D341Med (cell line): Measurements from ENCODE around the gene ACAD11.
A peak's percentile ranks its signal among the peaks of the same experiment; 100 is the strongest.
"Not testable (repeated sequence)": the region's sequence is repeated elsewhere in the genome, so short reads cannot be mapped to it uniquely, and the experiment has no call there.

ENCODE experiments used
- DNase-seq: peaks from one replicate; pipeline ENCODE4 v3.0.0; 2012; ENCODE audit warnings: low spot score

ACAD11 gene

GRCh38 chr3:132605374-132605792, 54.2 kb downstream of the ACAD11 start:
- no peak for DNase-seq

DNA sequence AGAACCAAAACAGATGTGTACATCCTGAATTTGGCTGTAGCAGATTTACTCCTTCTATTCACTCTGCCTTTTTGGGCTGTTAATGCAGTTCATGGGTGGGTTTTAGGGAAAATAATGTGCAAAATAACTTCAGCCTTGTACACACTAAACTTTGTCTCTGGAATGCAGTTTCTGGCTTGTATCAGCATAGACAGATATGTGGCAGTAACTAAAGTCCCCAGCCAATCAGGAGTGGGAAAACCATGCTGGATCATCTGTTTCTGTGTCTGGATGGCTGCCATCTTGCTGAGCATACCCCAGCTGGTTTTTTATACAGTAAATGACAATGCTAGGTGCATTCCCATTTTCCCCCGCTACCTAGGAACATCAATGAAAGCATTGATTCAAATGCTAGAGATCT, 59.0 kb downstream of the ACAD11 start:
- not testable (repeated sequence) for DNase-seq

DNA sequence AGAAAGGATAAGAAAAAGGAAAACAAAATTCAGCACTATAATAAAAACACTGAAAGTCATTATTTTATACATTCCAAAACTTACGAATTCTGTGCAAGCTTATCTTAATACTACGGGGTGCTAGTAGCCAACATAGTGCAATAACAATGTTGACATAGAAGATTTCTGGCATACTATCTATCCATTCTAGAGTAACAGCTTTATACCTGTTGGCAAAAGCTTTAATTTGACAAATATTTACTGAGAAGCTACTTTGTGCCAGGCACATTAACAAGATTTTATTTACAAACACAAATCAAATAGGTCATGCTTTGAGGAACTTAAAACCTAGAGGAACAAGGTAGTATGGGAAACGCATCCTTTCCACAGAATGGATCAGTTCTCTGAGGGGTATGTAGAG, 61.4 kb downstream of the ACAD11 start:
- no peak for DNase-seq

- DNase-seq = no peak
These were observed 61.9 kb downstream of the ACAD11 start for GRCh38 chr3:132597660-132598059.

DNA sequence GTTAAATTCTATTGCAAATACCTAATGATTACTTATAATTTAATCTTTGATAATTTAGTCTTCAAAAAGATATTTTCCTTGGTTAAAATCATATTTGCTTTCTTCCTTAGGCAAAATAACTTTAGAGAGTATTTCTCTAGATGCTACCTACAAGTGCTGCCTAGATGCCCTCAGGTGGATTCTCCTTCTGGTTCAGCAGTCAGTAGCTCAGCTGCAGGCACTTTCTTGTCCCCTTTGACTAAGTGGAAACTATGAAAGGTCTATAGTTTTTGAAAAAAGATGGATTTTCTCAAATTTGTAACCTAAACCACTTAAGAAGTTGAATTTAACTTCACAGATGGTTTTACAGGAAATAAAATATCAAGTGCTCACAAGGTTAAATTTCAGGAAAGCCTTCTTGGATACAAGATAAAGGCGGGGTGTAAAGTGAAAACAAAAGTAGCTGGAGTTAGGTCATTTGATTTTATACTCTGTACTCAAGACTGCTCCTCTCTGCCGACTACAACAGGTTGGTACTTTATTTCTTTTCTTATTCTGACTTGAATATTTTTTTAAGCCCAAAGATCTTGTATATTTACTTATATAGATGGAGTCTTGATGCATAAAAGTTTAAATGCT, 62.7 kb downstream of the ACAD11 start, which contains the start of gene ACKR4:
TSS of gene ACKR4 (plus strand) at position 455 of the 618 bp plus-strand sequence. CDS start 3,128 bp downstream, outside the sequence.
- DNase-seq = no peak

DNA sequence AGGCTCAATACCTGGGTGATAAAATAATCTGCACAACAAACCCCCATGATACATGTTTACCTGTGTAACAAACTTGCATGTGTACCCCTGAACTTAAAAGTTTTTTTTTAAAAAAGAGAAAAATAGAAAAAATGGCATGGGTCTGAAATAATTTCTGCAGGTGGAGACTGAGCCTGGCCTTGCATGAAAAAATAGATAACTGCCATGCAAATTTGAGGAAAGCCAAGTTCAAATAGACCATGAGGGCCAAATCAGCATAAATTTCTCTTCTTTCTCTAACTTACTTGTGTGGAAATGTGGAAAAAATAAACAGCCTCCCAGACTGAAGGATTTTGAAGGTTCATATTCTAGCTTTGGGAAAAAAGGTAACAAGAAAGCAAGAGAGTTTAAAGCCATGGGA, 63.3 kb downstream of the ACAD11 start:
- no peak for DNase-seq

DNA sequence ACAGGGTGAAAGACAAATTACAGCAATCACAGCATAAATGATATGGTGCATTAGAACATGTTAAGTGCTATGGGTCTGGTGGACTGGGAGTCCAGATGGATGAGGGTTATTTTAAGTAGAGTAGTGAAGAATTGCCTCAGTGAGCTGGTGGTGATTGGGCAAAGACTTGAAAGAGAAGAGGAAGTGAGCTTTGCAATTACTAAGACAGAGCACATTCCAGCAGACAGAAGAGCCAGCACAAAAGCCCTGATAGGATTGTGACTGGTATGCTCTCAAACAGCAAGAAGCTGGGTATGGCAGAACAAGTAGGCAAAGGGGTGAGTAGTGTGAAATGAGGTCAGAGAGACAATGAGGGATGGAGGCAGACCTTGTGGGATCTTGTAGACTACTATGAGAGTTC, 64.6 kb downstream of the ACAD11 start:
- no peak for DNase-seq

- DNase-seq = no peak
These were observed 65.1 kb downstream of the ACAD11 start for GRCh38 chr3:132594498-132594897.

GRCh38 chr3:132593947-132594323, 65.7 kb downstream of the ACAD11 start:
- DNase-seq = no peak

DNA sequence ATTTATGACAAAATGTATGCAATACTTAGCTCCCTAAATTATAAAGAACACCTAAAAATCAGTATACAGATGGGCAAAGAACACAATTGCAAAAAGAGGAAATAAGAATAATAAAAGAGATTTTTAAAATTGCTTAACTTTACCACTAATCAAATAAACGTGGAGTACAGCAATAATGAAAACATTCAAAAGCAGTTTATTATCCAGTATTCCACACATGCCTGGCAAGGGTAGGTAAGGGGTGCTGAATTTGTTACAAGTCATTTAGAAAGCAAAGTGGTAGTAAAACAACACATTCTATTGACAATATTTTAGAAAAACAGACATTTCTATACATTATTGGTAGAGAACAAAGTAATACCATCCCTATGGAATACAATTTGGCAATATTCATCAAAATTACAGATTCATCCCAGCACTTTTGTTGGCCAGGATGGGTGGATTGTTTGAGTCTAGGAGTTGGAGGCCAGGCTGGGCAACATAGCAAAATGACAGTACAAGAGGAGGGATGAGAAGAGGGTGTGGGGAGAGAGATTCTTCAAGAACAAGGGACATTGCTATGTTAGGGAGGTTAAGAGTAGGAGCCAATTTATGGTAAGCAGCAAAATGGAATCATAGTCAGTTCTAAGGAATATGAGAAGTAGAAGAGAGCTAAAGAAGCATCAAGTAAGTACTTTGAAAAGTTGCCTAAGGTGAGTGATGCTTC, 66.2 kb downstream of the ACAD11 start:
- no peak for DNase-seq

DNA sequence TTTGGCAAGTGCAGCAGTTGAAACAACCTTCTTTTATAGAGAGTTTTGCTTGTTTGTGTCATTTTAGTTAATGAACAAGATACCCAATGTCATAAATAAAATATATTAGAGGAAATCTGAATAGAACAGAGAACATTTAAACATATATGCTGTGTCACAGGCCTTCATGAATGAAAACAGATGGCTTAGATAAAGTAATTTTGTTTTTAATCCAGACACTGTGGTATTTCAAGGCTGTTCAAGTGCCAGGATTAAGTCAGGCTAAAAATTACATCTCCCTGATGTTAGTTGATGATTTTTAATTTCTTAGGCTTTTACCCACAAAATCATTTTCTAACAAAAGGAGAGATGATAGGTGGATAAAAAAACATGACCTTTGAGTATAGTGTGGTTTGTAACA, 67.4 kb downstream of the ACAD11 start:
- peak; percentile 24 for DNase-seq

- no peak for DNase-seq
These were observed 72.2 kb downstream of the ACAD11 start for GRCh38 chr3:132587401-132587800.

- no peak for DNase-seq
These were observed 85.8 kb downstream of the ACAD11 start for GRCh38 chr3:132573797-132574211.

DNA sequence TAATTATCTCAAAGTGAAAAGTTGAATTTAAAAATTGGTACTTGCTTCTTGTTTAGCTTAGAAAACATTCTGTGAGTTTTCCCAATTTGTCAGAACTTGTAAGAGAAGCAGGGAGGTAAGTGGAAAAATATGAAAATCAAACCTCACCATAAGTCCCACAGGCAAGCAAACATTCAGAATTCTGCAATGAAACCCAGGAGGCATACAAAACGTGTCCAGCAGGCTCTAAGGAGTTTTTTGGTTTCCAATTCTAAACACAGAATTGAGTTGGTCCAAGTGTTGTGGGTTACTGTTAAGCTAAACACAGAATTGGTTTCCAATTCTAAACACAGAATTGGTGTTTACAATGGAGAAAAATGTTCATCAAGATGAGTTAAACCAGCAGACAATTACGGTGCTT, 89.6 kb downstream of the ACAD11 start:
- DNase-seq = no peak

DNA sequence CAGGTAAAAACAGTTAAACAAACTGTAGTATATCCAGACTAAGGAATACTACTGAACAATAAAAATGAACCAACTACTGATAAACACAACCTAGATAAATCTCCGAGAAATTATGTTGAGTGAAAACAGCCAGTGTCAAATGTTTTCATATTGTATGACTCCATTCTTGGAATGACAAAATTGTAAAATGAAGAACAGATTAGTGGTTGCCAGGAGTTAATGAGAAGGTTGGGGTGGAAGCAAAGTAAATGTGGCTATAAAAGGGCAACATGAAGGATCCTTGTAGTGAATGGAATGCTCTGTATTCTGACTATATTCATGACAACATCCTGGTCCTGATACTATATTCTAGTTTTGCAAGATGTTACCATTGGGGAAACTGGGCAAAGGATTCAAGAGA, 90.0 kb downstream of the ACAD11 start:
- DNase-seq = no peak

DNA sequence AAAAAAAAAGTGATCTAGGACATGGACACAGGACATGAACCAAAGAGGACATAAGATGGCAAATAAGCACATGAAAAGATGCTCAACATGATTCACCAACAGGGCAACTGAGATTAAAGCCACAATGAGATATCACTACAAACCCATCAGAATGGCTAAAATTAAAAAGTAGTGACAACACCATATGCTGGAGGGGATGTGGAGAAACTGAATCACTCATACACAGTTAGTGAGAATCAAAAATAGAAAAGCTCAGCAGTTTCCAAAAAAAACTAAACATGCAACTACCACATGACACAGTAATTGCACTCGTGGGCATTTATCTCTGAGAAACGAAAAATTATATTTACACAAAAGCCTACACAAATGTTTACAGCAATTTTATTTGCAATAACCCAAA, 90.5 kb downstream of the ACAD11 start:
- DNase-seq = no peak

- no peak for DNase-seq
These were observed 91.2 kb downstream of the ACAD11 start for GRCh38 chr3:132568422-132568821.

DNA sequence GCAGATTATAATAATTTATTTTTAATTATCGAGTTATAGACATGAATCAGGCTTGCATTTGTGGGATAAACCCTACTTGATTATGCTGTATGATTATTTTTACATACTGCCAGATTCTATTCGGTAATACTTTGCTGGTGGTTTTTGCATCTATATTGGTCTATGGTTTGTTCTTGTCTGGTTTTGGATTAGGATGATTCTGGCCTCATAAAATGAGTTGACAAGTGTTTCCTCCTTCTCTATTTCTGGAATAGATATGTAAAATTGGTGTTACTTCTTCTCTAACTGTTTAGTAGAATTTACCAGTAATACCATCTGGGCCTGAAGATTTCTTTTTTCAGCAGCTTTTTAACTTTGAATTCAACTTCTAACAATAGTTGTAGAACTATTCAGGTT, 95.5 kb downstream of the ACAD11 start:
- no peak for DNase-seq

DNA sequence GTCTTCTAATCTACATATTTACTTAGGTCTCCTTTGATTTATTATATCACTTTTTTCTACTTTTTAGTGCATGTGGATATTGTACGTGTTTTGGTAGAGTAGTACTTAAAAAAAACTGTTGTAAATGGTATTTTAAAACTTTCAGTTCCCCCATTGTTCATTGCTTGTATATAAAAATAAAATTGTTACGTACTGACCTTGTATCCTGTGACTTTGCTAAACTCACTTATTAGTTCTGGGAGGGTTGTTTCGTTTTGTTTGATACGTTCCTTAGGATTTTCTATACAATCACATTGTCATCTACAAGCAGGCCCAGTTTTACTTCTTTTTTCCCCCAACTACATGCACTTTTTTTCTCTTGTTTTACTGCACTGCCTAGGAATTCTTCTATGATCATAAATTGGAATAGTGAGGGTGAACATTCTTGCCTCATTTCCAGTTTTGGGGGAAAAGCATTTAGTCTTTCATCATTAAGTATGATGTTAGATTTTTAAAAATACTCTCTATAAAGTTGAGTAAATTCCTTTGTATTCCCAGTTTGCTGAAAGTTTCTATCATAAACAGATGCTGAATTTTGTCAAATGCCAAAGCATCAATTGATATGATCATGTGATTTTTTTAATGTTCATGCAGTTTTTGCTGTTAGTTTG, 96.1 kb downstream of the ACAD11 start:
- no peak for DNase-seq

GRCh38 chr3:132561003-132561402, 98.6 kb downstream of the ACAD11 start:
- no peak for DNase-seq

DNA sequence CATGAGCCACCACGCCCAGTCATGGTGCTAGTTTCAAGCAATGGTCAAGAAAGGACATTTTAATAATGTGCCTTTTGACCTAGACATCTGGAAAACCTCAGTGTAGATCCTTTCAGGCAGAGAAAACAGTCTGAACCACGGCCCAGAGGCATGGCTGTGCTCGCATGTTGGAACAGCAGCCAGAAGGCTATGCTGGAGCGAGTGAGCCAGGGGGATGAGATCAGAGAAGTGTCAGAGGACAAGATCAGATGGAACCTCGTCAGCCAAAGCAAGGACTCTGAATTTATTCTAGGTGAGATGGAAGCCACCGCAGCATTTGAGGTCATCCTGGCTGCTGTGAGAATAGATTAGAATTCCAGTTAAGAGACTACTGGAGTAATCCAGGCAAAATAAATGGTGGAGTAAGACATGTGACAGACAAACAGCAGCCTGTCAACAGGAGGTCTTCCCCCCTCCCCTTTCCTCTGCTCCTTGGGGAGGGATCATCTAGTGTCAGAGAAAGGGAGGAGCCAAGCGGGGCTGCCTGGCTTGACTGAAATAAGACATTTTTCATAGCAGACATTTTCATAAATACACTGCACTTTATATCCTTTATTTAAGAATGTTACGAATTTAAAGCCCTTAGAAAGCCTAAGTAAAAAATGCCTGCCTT, 103.0 kb downstream of the ACAD11 start:
- no peak for DNase-seq

DNA sequence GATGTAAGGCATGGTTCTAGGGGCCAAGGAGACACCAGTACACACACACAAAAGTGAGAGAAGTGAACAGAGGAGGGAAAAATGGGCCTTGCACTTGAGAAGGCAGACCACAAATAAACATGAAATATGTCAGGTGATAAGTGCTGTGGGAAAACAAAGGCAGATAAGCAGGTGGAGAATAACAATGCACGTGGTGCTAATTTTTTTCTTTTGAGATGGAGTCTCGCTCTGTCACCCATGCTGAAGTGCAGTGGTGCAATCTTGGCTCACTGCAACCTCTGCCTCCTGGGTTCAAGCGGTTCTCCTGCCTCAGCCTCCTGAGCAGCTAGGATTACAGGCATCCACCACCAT, 103.6 kb downstream of the ACAD11 start:
- not testable (repeated sequence) for DNase-seq
